HFF-Myc (cell line): Measurements from ENCODE around the gene TMEM250.
"Not testable (repeated sequence)": the region's sequence is repeated elsewhere in the genome, so short reads cannot be mapped to it uniquely, and the experiment has no call there.

ENCODE experiments used
- DNase-seq: peaks from one replicate; pipeline ENCODE4 v3.0.0-alpha.2; 2011; ENCODE audit warnings: low read depth; ENCODE audit errors: extremely low read depth
- H3K4me3 ChIP-seq: replicated peaks from 2 replicates; pipeline ENCODE4 v1.5.1; 2011; ENCODE audit warnings: low read depth, mild to moderate bottlenecking, control low read depth, low read length
- CTCF ChIP-seq: IDR thresholded peaks from 2 replicates; pipeline ENCODE4 v1.5.1; 2012; ENCODE audit warnings: mild to moderate bottlenecking, low read depth, low read length, control low read depth; ENCODE audit errors: missing control alignments

Gene TMEM250

GRCh38 chr9:136151848-136152542 lies 33.3 kb upstream of the TMEM250 start:
- DNase-seq: no peak
- no peak for TF ChIP-seq CTCF
- no peak overlapping the region for H3K4me3 ChIP-seq

- DNase-seq: no peak
- H3K4me3 ChIP-seq: no peak overlapping the region
- TF ChIP-seq CTCF: no peak
These were observed 32.6 kb upstream of the TMEM250 start for GRCh38 chr9:136151214-136151804.

GRCh38 chr9:136150664-136151213 lies 32.1 kb upstream of the TMEM250 start:
- not testable (repeated sequence) for DNase-seq, H3K4me3 ChIP-seq

GRCh38 chr9:136149853-136150252 lies 31.2 kb upstream of the TMEM250 start:
- DNase-seq: no peak
- no peak for TF ChIP-seq CTCF

GRCh38 chr9:136149337-136149736 lies 30.7 kb upstream of the TMEM250 start:
- no peak for TF ChIP-seq CTCF
- H3K4me3 ChIP-seq: no peak overlapping the region
- no peak for DNase-seq

More at GRCh38 chr9:136149853-136150252, 31.2 kb upstream of the TMEM250 start:
- H3K4me3 ChIP-seq: no peak overlapping the region

GRCh38 chr9:136148766-136149165 lies 30.1 kb upstream of the TMEM250 start:
- DNase-seq: no peak
- TF ChIP-seq CTCF: no peak
- H3K4me3 ChIP-seq: no peak overlapping the region

- TF ChIP-seq CTCF: no peak
- H3K4me3 ChIP-seq: no peak overlapping the region
- DNase-seq: no peak
These were observed 29.4 kb upstream of the TMEM250 start for GRCh38 chr9:136147890-136148714.
